HFF-Myc (cell line): ENCODE results near the gene PRKD1.

Experiments used
- DNase-seq: peaks from one replicate; pipeline ENCODE4 v3.0.0-alpha.2; 2011; ENCODE audit warnings: low read depth; ENCODE audit errors: extremely low read depth
- H3K4me3 ChIP-seq: replicated peaks from 2 replicates; pipeline ENCODE4 v1.5.1; 2011; ENCODE audit warnings: low read depth, mild to moderate bottlenecking, control low read depth, low read length
- TF ChIP-seq, protein P1 (sequence below): IDR thresholded peaks from 2 replicates; pipeline ENCODE4 v1.5.1; 2012; ENCODE audit warnings: mild to moderate bottlenecking, low read depth, low read length, control low read depth; ENCODE audit errors: missing control alignments

The PRKD1 gene

DNA sequence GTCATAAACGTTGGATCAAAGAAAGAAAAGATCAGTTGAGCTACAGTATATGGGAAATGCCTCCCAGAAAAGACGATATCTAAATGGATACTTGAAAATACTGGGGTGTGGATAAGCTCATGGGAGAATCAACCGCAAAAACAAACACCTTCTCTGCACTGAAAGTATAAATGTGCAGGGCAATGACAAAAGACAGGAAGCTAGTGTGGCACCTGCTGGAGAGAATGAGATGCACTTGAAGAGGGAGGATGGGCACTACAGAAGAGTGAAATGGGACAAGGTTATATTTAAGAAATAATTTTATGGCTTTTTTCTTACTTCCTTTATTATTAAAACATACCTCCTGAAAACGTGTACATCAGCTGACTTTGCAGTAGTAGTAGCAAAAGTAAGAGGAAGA lies 153.7 kb downstream of the PRKD1 start:
- no peak overlapping the region for H3K4me3 ChIP-seq
- DNase-seq = no peak
- TF ChIP-seq, protein P1, sequence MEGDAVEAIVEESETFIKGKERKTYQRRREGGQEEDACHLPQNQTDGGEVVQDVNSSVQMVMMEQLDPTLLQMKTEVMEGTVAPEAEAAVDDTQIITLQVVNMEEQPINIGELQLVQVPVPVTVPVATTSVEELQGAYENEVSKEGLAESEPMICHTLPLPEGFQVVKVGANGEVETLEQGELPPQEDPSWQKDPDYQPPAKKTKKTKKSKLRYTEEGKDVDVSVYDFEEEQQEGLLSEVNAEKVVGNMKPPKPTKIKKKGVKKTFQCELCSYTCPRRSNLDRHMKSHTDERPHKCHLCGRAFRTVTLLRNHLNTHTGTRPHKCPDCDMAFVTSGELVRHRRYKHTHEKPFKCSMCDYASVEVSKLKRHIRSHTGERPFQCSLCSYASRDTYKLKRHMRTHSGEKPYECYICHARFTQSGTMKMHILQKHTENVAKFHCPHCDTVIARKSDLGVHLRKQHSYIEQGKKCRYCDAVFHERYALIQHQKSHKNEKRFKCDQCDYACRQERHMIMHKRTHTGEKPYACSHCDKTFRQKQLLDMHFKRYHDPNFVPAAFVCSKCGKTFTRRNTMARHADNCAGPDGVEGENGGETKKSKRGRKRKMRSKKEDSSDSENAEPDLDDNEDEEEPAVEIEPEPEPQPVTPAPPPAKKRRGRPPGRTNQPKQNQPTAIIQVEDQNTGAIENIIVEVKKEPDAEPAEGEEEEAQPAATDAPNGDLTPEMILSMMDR = no peak

DNA sequence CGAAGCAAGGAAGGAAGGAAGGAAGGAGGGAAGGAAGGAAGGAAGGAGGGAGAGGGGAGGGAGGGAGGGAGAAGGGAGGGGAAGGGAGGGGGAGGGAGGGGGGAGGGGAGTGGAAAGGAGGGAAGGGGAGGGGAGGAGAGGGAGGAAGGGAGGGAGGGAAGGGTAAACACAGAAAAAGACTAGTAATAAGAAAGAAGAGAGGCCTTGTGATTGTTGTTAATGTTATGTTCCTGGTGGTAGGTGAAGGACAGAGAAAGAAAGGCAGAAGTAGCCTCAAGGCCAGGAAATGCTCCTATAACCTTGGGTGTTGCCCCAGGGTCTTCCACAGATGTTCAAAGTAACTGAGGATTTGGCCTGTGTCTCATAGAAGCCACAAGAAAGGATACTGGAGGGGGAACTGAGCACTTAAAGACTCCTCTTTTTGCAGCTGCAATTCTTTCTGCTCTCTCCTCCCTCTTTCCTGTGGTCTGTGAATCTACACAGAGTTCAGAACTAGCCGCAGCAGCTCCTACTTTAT lies 164.2 kb downstream of the PRKD1 start:
- DNase-seq = no peak
- TF ChIP-seq, protein P1 = no peak
- no peak overlapping the region for H3K4me3 ChIP-seq

DNA sequence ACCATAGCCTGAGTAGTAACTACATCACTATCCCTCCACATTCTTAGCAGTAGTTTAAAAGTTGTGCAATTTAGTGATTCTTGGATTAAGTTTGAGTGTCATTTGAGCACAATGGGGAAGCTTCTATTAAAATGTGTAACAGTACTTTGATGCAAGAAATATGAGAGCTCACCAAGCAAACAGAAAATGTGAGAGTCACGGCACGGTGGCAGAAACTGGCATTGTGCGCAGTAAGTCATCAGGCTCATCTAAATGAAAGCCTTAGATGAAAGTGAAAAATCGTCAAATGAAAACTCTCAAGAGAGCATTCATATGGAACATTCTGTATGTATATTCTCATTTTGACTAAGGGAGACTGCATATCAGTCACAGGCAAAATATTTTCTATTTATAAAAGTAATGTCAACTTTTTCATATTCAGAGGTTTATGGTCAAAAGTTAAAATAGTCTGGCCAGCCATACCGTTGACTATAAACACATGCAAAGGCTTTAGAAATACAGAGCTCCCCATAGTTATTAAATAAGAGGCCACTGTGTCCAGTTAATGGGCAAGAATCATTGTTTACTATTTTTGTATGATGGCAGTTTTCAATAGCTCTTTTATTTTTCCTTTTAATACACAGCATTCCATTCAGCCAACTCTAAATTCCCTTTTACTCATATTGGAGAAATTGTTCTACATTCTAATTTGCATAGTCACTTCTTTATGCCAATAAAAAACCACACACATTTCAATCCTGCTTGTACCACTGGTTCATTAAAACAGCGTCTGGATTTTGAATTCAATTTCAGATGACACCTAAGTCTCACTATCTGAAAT lies 167.9 kb downstream of the PRKD1 start:
- no peak overlapping the region for H3K4me3 ChIP-seq
- TF ChIP-seq, protein P1 = no peak
- DNase-seq = no peak

DNA sequence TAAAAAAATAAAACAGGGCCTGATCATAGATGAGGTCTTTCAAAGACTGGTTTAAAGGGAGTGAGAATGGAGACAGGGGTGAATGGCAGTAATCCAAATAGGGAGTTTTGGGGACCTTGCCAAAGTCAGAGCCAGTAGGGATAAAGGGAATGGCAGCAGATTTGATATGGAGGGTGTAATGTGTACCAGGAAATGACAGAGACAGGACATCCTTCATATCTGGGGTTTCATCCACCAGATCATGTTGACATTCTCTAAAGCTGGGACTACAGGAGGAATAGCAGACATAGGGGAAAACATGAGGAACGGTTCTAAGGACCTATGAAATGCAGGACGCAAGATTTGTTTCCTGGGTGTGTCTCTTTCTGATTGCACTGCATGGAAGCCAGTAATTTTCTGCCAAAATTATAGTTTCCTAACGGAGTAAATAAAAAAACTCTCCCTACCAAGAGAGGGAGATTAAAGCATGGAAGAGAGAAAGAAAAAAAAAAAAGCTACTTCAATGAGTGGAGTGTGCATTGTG lies 169.9 kb downstream of the PRKD1 start:
- no peak for DNase-seq
- TF ChIP-seq, protein P1 = no peak
- H3K4me3 ChIP-seq = no peak overlapping the region

DNA sequence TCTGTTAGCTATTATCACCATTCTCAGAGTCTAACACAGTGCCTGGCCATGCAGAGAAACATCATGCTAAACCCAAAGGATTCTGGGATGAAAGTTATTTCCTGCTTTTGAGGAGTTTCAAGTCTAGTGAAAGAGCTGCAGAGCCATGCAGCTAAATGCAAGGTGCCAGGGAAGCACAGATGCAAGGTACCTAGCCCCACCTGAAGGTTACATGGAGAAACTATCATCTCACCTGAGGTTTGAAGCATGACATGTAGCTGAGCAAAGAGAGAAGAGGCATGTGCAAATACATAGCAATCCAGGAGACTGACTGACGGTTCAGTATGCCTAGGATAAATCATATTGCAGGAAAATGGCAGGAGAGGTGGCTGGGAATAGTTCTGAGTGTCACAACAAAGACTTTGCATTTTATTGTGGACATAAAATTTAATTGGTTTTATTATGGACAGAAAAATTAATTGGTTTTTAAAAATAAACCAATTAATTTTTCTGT lies 170.4 kb downstream of the PRKD1 start:
- H3K4me3 ChIP-seq = no peak overlapping the region
- DNase-seq = no peak
- TF ChIP-seq, protein P1 = no peak

DNA sequence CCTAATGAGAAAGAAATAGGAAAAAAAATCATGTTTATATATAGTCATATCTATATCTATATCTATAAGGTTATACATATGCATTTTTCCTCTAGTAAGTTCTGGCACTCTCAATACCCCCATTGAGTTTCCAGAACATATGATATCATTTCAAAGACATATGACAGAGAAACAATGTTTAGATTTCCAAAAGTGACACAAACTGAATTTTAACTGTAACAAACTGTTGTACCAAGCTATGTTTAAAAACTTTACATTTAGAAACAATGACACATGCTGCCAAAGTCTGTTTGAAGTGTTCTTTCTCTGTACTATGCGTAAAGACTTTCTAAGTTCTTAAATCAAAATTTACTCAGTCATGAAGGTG lies 171.6 kb downstream of the PRKD1 start:
- no peak overlapping the region for H3K4me3 ChIP-seq
- TF ChIP-seq, protein P1 = no peak
- DNase-seq = no peak
